Astrocyte of the cerebellum (primary cell): ENCODE results near the gene GHDC.

Experiments
- DNase-seq: peaks from one replicate; pipeline ENCODE4 v3.0.0-alpha.2; 2011; ENCODE audit warnings: low read depth
- H3K4me3 ChIP-seq: 2 replicates; pipeline ENCODE4 v1.5.1; 2011; ENCODE audit warnings: mild to moderate bottlenecking, low read depth, low read length, moderate library complexity
- in situ Hi-C: cut with HindIII; loops from 2 replicates; pipeline ENCODE4 v1.10.0; 2017; ENCODE audit warnings: low sequenced_read_pairs
- TF ChIP-seq, protein P1 (sequence below): IDR thresholded peaks from 2 replicates; pipeline ENCODE4 v1.5.1; 2012; ENCODE audit warnings: low read length, low read depth, moderate library complexity, mild to moderate bottlenecking; ENCODE audit errors: missing control alignments

GHDC gene

DNA sequence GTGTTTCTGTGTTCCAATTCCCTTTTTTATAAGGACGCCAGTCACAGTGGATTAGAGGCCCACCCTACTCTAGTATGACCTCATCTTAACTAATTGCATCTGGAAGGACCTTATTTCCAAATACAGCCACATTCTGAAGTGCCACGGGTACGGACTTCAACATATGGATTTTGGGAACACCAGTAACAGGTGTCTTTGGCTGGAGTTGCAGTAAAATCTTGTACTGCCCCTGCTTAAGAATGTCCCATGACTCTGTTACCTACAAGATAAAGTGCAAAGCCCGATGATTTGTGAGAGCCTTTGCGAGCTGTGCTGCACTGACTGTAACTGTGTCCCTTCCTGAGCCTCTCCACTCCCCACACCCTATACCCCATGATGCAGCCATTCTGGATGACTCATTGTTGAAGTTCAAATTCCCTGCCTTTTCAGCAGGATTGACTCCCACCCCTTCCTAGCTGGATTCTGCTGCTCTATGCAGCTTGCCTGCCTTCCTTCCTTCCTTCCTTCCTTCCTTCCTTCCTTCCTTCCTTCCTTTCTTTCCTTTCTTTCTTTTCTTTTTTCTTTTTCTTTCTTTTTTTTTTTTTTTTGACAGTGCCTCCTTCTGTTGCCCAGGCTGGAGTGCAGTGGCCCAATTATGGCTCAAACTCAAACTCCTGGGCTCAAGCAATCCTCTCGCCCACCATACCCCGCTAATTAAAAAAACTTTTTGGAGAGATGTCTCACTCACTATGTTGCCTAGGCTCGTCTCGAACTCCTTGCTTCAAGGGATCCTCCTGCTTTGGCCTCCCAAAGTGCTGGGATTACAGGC lies 11.2 kb downstream of the GHDC start:
- in situ Hi-C loops, result no loop called here
- TF ChIP-seq, protein P1, sequence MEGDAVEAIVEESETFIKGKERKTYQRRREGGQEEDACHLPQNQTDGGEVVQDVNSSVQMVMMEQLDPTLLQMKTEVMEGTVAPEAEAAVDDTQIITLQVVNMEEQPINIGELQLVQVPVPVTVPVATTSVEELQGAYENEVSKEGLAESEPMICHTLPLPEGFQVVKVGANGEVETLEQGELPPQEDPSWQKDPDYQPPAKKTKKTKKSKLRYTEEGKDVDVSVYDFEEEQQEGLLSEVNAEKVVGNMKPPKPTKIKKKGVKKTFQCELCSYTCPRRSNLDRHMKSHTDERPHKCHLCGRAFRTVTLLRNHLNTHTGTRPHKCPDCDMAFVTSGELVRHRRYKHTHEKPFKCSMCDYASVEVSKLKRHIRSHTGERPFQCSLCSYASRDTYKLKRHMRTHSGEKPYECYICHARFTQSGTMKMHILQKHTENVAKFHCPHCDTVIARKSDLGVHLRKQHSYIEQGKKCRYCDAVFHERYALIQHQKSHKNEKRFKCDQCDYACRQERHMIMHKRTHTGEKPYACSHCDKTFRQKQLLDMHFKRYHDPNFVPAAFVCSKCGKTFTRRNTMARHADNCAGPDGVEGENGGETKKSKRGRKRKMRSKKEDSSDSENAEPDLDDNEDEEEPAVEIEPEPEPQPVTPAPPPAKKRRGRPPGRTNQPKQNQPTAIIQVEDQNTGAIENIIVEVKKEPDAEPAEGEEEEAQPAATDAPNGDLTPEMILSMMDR, result no peak
- DNase-seq, result no peak
- H3K4me3 ChIP-seq, result no peak overlapping the region

DNA sequence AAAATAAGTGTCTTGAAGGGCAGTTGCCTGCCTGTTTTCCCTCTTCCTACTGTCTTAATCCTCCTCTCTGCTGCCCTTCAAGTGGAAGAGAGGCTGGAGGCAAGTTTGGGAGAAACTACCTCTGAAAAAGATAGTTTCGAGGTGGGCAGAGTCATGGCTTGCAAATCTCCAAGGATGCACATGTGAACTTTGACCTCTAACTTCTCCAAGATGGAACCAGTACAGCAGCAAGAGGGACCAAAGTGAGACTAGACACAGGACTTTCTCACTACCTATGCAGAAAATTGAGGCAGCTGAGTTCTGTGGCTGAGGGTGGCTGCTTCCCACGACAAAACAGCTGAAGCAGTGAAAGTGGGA lies 12.5 kb downstream of the GHDC start:
- in situ Hi-C loops, result no loop called here
- TF ChIP-seq, protein P1, result no peak
- H3K4me3 ChIP-seq, result no peak overlapping the region
- no peak for DNase-seq

DNA sequence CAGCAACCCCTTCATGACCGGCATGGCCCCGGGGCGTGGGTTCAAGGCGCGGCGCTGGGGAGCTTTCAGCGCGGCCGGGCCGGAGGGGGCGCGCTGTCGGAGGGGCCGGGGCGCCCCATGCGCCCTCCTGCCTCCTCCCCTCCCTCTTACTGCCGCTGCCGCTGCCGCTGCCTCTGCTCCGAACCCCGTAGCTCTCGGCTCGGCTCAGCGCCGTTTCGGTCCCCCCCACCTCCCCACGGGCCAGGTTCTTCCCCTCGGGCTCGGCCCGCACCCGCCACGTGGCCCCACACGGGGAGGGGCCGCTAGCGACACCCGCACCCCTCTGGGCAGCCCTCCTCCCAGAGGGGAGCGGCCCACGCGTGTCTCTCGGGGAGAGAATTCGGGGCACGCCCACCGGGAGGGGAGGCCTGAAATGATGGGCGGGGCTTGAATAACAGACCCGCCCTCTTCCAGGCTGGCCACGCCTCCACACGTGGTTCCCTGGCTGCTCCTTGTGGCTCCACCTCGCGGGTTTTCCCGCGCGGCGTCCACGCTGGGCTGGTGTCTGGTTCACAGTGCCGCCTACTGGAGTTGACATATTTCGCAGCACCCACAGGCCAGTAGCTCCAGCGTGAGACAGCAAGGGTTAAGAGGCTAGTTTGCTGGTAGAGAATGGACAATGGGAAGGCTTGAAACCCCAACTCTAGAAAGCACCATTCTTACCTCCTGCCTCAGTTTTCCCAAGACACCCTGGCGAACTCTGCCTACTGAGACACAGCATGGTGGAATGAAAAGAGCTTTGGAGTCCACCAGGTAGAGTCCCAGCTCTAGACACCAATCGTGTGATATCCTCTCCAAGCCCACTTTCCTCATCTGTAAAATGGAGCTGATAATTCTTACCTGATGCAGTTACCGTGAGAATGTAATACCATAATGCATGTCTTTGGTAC lies 13.1 kb downstream of the GHDC start, which contains the start of gene KCNH4:
TSS of gene KCNH4 (minus strand) at position 221 of the 929 bp plus-strand sequence. CDS start at position 24, 197 bp downstream.
- DNase-seq, result no peak
- TF ChIP-seq, protein P1, result peak; percentile 37
- in situ Hi-C loops, result no loop called here
- H3K4me3 ChIP-seq, result no peak within 1 kb of the TSS

DNA sequence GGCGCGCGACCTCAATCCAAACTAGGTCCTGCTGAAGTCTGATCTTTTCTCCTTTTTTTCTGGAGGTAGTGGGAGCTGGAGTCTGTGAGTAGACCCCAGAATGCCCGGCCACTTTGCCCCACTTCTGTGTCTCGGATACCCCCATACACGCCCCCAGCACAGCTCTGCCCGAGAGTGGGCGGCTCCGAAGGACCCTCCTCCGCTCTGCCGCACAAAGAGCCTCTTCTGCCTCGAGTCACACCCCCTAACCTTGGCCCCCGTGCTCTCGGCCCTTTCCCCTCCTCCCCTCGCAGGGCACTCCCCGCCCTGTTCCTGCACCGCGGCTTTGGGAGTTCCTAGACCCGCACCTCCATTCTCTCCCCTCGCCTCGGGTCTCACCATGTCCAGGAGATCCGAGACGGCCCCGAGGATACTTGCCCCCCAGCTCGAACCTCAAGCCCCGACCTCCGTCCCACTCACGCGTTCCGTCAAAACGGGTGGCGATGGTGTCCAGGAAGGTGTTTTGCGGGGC lies 13.8 kb downstream of the GHDC start:
- in situ Hi-C loops, result no loop called here
- no peak for DNase-seq
- TF ChIP-seq, protein P1, result no peak
- H3K4me3 ChIP-seq, result no peak overlapping the region

DNA sequence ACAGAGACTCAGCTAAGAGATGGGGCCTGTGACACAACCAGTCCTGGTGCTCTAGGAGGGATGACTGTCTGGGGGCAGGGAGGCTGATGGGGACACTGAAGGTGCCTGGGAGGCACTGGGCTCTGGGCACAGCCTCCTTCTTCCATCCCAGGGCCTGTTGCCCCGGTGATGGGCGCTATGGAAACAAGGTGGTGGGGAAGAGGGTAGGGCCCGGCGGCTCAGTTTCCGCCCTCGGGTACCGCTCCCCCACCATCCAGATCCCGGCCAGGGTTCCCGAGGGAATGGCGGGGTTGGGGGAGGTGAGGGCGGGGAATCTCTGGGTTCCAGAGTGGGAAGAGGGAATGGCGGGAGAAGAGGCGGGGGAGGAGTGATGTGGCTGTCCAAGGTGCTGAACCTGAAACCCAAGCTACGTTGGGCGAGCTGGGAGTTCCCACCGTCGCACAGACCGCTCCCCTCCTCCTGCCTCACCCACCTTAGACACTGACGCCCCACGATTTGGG lies 14.3 kb downstream of the GHDC start:
- H3K4me3 ChIP-seq, result no peak overlapping the region
- in situ Hi-C loops, result no loop called here
- TF ChIP-seq, protein P1, result no peak
- DNase-seq, result no peak

DNA sequence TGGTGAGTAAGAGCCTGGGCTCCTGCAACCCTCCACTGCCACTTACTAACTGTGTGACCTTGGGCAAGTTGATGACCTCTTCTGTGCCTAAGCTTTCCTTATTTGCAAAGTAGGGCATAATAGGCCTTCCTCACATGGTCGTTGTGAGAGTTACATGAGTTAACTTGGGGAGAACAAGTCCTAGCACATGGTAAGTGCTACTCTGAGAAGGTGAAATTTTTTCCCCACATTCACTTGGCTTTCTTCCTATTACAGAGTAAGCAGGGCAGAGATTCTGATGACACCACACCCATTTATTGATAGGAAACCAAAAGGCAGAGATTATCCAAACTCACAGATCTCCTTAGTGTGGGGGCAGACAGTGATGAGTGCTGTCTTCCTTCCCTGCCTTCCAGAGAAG lies 15.0 kb downstream of the GHDC start:
- H3K4me3 ChIP-seq, result no peak overlapping the region
- in situ Hi-C loops, result no loop called here
- DNase-seq, result no peak
- TF ChIP-seq, protein P1, result no peak
